GM19099 (cell line): Measurements from ENCODE around the gene RPL18A.

Experiments used
- POLR2A ChIP-seq: IDR thresholded peaks from 3 replicates; pipeline ENCODE4 v1.6.1; 2011; ENCODE audit warnings: low read depth; ENCODE audit not compliant: insufficient read length; ENCODE audit errors: extremely low read depth

Gene RPL18A

GRCh38 chr19:17871032-17871877 lies 11.5 kb downstream of the RPL18A start:
- no peak for TF ChIP-seq POLR2A

- no peak for TF ChIP-seq POLR2A
Measured at GRCh38 chr19:17871878-17872250, 12.2 kb downstream of the RPL18A start, which contains the start of gene SLC5A5. Gene SLC5A5, plus strand, starts transcription at chr19:17871945. Its CDS starts 375 bp downstream, at chr19:17872320.

GRCh38 chr19:17872251-17873001 lies 12.7 kb downstream of the RPL18A start:
- no peak for TF ChIP-seq POLR2A

DNA sequence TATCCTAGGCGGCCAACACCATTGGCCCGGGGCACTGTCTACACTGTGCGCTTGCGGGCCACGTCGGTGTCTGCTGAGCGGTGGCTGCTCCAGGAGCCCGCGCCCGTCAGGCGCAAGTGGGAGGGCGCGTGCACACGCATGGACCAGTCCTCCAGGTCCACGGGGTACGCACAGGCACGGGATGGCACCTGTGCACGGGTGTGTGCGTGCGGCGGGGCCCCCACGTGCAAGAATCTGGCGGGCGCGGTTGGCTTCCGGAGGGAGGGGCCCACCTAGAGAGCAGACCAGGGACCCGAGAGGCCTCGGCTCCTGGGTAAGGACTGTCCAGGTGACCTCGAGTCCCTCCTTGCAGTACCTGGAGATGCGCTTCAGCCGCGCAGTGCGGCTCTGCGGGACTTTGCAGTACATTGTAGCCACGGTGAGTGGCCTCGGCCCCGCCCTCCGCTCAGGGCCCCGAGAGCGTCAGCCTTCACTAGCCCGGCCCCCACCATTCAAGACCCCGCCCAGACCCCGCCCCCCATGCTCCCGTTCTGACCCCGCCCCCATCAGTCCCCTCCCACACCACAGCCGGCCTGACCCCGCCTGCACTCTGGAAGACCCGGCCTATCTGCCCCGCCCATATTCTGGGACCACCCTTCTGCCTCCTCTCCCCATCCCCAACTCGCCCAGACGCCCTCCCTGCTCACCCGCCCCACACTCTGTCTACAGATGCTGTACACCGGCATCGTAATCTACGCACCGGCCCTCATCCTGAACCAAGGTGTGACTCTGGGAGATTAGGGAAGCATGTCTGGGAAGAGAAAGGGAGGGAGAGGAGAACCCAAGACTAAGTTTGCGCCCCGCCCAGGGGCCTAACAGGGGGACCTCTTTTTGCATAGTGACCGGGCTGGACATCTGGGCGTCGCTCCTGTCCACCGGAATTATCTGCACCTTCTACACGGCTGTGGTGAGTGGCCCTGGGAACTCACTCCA lies 14.4 kb downstream of the RPL18A start:
- TF ChIP-seq POLR2A, result no peak

GRCh38 chr19:17874758-17875135 lies 15.0 kb downstream of the RPL18A start:
- TF ChIP-seq POLR2A, result no peak

GRCh38 chr19:17877696-17878095 lies 18.0 kb downstream of the RPL18A start:
- no peak for TF ChIP-seq POLR2A

DNA sequence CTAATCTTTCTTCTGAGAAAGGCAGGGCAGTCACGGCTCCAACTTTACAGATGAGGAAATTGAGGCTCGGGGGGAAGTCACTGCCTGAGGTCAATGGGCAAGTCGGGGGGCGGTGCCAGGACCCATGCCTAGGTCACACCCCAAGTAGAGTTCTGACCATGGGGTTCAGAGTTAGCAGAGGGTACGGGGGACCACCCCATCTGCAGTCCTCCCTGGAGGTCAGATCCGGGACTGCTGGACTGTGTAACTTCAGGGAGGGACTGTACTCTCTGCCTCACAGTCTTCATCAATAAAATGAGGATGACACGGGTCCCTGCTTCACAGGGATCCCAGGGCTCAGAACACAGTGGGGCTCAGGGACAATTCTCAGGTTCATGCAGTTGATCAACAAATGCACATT lies 19.8 kb downstream of the RPL18A start:
- no peak for TF ChIP-seq POLR2A

GRCh38 chr19:17881701-17882100 lies 22.0 kb downstream of the RPL18A start:
- no peak for TF ChIP-seq POLR2A

DNA sequence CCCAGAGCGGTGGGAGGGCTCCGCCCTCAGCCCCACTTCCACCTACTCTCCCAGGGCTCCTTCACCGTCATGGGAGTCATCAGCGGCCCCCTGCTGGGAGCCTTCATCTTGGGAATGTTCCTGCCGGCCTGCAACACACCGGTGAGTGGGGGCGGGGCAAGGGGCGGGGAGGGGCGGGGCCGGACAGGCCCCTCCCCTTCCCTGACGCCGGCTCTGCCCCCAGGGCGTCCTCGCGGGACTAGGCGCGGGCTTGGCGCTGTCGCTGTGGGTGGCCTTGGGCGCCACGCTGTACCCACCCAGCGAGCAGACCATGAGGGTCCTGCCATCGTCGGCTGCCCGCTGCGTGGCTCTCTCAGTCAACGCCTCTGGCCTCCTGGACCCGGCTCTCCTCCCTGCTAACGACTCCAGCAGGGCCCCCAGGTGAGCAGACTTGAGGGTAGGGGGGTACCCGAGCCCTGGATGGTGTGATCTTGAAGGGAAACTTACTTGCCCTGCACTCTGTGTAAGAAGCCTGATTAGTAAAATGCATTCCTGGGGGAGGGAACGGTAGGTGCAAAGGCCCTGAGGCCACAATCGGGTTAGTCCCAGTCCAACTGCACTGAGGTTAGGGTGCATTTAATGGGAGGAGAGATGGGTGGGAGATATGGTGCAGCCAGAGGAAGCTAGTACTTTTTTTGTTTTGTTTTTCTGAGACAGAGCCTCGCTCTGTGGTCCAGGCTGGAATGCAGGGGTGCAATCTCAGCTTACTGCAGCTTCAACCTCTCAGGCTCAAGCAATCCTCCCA lies 24.1 kb downstream of the RPL18A start:
- no peak for TF ChIP-seq POLR2A

DNA sequence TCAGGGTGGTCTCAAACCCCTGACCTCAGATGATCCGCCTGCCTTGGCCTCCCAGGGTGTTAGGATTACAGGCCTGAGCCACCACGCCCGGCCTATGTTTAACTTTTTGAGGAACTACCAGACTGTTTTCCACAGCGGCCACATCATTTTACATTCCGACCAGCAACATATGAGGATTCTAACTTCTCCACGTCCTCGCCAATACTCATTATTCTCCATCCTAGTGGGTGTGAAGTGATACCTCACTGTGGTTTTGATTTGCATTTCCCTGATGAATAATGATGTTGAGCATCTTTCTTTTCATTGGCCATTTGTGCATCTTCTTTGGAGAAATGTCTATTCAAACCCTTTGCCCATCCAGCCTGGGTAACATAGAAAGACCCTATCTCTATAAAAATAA lies 26.8 kb downstream of the RPL18A start:
- TF ChIP-seq POLR2A, result no peak

GRCh38 chr19:17888260-17888659 lies 28.6 kb downstream of the RPL18A start:
- no peak for TF ChIP-seq POLR2A

DNA sequence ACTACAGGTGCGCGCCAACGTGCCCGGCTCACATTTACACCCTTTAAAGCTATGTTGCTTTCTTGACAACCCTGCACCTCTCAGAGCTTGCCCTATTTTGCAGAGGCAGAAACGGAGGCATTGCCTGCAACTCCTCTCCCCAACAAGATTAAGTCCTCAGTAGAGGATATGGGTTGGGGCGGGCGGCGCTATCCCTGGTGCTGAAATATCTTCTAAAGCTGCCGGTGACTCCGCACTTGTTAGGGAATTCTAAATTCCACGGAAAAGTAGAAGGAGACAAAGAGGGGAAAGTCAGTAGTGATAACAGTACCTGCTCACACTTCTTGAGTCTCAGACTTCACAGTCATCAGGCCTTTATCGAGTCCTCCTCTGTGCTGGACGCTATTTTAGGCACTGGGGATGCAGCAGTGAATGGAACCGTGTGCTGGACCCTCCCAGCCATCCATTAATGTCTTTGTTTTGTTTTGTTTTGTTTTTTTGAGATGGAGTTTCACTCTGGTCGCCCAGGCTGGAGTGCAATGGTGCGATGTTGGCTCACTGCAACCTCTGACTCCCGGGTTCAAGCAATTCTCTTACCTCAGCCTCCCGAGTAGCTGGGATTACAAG lies 30.0 kb downstream of the RPL18A start:
- TF ChIP-seq POLR2A, result no peak

GRCh38 chr19:17893766-17894165 lies 34.1 kb downstream of the RPL18A start:
- no peak for TF ChIP-seq POLR2A

GRCh38 chr19:17902701-17903100 lies 43.0 kb downstream of the RPL18A start:
- no peak for TF ChIP-seq POLR2A
